HG03103 (cell line): Measurements from ENCODE around the gene ACIN1.
"Not testable (repeated sequence)": the region's sequence is repeated elsewhere in the genome, so short reads cannot be mapped to it uniquely, and the experiment has no call there.

Source experiments
- ATAC-seq: cut with Tn5 transposase; IDR thresholded peaks from one replicate; pipeline ENCODE4 v1.9.1; 2021; ENCODE audit warnings: low read depth; ENCODE audit not compliant: unreplicated experiment

Gene ACIN1

GRCh38 chr14:23107620-23108019 lies 12.7 kb upstream of the ACIN1 start:
- not testable (repeated sequence) for ATAC-seq

- ATAC-seq = no peak
Measured at GRCh38 chr14:23106747-23107045, 11.8 kb upstream of the ACIN1 start.

- no peak for ATAC-seq
Measured at GRCh38 chr14:23105348-23105824, 10.4 kb upstream of the ACIN1 start.

- ATAC-seq = no peak
Measured at GRCh38 chr14:23104591-23105347, 9.8 kb upstream of the ACIN1 start, which contains the start of gene CIROP. CIROP (minus strand) TSS chr14:23104989; CDS start chr14:23104920, 69 bp downstream.

GRCh38 chr14:23104070-23104590 lies 9.2 kb upstream of the ACIN1 start:
- ATAC-seq = no peak

GRCh38 chr14:23103581-23103980 lies 8.6 kb upstream of the ACIN1 start:
- ATAC-seq = no peak

GRCh38 chr14:23102801-23103200 lies 7.9 kb upstream of the ACIN1 start:
- ATAC-seq = no peak

GRCh38 chr14:23101986-23102625 lies 7.2 kb upstream of the ACIN1 start:
- no peak for ATAC-seq

- no peak for ATAC-seq
Measured at GRCh38 chr14:23101213-23101970, 6.5 kb upstream of the ACIN1 start.

- no peak for ATAC-seq
Measured at GRCh38 chr14:23099212-23099861, 4.4 kb upstream of the ACIN1 start.

GRCh38 chr14:23097786-23098185 lies 2.9 kb upstream of the ACIN1 start:
- ATAC-seq = no peak

GRCh38 chr14:23095196-23096108 lies 516 bp upstream of the ACIN1 start, which contains the start of gene C14orf119:
C14orf119 (plus strand) TSS chr14:23095505; CDS start chr14:23097659, 2,154 bp downstream.
- peak; percentile 81 for ATAC-seq

- no peak for ATAC-seq
Measured at GRCh38 chr14:23093991-23094665, 808 bp downstream of the ACIN1 start.

GRCh38 chr14:23093526-23093925 lies 1.4 kb downstream of the ACIN1 start:
- ATAC-seq = no peak

- ATAC-seq = no peak
Measured at GRCh38 chr14:23093104-23093503, 1.8 kb downstream of the ACIN1 start.

GRCh38 chr14:23091294-23092225 lies 3.4 kb downstream of the ACIN1 start:
- ATAC-seq = no peak

- no peak for ATAC-seq
Measured at GRCh38 chr14:23090254-23090636, 4.7 kb downstream of the ACIN1 start.
